ENCODE data around the gene DNAJC30. TPM values are rescaled to one million over a fixed set of nuclear protein-coding genes. Genes with fewer than 3 reads are reported as not detected.
A peak's percentile ranks its signal among the peaks of the same experiment; 100 is the strongest.
"Not testable (repeated sequence)": the region's sequence is repeated elsewhere in the genome, so short reads cannot be mapped to it uniquely, and the experiment has no call there.

DNAJC30 gene
- total RNA-seq: 7.3 TPM

DNA sequence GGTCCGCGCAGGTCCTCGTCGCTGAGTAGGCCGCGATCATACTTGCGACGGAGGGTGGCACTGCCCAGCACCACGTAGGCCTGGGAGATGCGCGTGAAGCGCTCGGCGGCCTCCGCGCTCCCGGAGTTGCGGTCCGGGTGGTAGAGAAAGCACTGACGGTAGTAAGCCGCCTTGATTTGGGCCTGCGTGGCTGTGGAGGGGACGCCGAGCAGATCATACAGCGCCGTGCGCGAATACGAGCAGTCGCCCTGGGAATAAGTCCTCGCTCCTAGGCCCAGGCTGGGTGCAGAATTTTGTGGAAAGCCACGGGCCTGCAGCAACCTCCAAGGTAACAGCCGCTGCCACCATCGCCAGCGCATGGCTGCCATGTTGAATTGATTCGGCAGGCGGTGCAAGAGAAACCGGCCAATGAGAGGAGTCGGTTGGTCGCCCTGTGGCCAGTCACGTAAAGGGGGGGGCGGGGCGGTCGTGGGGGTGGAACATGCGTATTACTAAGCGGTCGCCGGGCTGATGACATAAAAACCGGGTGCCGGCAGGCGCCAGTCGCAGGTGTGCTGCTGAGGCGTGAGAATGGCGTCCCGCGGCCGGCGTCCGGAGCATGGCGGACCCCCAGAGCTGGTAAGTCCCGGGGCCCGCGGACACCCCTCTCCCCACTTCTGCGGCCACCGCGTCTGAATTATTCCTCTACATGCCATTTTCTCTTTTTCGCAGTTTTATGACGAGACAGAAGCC is at the start of gene DNAJC30, which contains the start of gene BUD23:
TSS of gene DNAJC30 (minus strand) at position 398 of the 732 bp plus-strand sequence. CDS start at position 368, 30 bp downstream.
TSS of gene BUD23 (plus strand) at position 542 of the 732 bp plus-strand sequence. CDS start at position 571, 29 bp downstream.
- ATAC-seq: peak; percentile 98

DNA sequence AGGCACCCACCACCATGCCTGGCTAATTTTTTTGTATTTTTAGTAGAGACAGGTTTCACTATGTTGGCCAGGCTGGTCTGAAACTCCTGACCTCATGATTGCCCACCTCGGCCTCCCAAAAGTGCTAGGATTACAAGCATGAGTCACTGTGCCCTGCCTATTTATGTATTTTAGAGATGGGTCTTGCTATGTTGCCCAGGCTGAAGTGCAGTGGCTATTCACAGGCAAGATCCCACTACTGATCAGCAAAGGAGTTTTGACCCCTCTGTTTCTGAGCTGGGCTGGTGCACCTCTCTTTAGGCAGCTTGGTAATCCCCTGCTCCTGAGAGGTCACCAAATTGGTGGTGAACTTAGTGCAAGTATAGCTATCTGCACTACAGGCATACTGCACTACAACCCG is 49.1 kb upstream of the DNAJC30 start:
- no peak for ATAC-seq

DNA sequence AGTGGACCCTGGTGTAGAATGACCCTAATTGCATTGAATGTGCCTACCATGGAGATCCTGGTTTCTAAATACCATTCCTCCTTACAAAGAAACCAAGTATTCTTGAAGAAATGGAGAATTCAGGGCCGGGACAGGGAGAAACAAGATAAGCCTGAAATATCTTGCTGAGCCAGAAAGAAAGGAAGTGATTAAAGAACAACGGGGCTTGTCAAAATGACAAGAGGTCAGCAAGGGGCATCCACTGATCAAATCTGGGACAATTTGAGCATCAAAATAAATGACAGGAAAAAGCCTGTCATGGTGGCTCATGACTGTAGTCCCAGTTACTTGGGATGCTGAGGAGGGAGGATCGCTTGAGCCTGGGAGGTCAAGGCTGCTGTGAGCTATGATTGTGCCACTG is 47.2 kb upstream of the DNAJC30 start:
- ATAC-seq: no peak

DNA sequence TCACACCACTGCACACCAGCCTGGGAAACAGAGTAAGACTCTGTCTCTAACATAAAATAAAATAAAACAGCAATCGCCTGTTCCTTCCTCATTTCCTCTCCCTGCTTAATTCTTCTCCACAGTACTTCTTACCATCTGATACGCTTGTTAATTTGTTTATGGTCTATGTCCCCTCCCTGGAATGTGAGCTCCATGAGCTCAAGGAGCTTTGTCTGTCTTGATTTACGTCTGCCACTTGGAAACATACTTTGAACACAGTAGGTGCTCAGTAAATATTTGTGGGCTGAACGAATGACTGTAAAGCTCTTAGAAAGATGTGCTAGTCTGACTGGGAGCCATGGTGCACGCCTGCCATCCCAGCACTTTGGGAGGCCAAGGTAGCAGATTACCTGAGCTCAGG is 45.3 kb upstream of the DNAJC30 start:
- ATAC-seq: no peak

DNA sequence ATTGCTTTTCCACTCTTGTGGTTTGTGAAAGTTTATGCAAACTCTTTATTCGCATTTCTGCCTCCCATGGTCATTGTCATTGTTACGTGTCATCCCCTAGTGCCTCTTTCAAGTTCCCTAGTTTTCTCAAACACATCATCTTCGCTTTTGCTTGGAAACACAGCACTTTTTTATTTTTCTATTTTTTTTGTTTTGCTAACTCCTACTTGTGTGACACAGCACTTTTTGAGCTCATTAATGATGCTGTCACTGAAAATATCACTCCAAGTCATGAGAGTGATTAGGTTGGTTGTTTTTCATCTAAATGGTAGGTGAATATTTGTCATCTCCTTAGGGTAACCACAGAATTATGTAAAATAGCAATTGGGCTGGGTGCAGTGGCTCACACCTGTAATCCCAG is 44.7 kb upstream of the DNAJC30 start:
- no peak for ATAC-seq

DNA sequence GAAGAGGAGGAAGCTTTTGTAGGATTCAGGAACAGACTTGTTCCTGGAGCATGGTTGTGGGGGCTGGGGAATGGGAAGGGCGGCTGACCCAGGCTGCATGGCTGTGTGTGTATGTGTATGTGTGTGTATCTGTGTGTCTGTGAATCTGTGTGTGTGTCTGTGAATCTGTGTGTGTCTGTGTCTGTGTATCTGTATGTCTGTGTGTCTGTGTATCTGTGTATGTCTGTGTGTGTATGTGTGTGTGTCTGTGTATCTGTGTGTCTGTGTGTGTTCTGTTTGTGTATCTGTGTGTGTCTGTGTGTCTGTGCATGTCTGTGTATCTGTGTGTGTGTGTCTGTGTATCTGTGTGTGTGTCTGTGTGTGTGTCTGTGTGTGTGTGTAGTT is 42.8 kb upstream of the DNAJC30 start:
- ATAC-seq: no peak

DNA sequence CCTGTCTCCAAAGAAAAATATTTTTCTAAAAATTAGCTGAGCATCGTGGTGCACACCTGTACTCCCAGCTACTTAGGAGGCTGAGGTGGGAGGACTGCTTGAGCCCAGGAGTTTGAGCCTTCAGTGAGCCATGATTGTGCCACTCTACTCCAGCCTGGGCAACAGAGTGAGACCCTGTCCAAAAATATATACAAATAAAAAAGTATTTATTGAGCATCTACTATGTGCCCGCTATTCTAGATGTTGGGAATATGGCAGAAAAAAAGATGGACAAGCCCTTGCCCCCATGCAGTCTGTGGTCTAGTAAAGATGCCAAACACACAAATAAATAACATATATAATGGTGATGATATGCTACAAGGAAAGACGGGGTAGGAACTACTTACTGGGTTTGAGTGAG is 40.6 kb upstream of the DNAJC30 start:
- no peak for ATAC-seq

DNA sequence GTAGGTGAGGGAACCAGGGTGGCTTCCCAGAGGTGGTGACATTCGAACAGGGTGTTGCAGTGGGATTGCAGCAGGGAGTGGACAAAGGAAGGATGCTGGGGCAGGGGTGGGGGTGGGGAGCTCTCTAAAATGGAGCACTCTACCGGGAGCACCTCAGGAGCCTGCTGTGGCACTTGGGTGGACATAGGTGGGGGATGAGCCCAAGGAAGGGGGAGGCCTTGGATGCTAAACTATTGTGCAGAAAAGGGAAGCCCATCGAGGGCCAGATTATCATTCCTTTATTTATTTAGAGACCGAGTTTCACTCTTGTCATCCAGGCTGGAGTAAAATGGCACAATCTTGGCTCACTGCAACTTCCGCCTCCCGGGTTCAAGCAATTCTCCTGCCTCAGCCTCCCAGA is 39.5 kb upstream of the DNAJC30 start:
- ATAC-seq: no peak

DNA sequence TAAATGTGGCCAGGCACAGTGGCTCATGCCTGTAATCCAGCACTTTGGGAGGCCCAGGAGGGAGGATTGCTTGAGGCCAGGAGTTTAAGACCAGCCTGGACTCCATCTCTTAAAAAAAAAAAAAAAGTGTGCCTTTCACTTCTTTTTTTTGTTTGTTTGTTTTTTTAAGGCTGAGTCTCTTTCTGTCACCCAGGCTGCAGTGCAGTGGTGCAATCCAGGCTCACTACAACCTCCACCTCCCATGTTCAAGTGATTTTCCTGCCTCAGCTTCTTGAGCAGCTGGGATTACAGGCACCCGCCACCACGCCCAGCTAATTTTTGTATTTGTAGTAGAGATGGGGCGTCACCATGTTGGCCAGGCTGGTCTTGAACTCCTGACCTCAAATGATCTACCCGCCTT is 38.9 kb upstream of the DNAJC30 start:
- not testable (repeated sequence) for ATAC-seq

DNA sequence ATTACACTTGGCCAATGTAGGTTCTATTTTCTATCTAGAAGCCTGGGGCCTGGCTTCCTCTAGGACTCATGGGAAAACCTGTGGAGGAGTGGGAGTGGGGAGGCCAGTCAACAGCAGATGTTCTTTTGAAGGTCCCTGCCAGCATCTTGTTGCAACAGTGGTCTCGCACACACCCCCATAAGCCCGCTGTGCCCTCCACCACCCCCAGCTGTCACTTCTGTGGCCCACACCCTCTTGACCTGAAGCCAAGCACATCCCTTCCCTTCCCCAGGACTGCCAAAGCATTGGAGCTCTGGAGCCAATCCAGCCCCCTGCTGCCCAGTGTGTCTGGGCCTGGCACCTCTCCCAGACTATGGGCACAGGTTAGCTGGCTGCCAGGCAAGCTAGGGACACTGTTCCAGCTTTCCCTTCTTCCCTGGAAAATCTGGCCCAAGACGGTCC is 38.1 kb upstream of the DNAJC30 start:
- no peak for ATAC-seq

DNA sequence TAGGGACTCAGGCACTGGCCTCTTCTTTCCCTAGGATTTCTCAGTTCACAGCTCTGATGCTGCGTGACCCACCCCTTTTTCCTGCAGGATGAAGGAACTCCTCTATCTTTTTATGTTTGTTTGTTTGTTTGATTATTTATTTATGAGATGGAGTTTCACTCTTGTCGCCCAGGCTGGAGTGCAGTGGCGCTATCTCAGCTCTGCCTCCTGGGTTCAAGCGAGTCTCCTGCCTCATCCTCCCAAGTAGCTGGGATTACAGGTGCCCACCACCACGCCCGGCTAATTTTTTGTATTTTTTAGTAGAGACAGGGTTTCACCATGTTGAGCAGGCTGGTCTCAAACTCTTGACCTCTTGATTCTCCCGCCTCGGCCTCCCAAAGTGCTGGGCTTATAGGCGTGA is 37.2 kb upstream of the DNAJC30 start:
- not testable (repeated sequence) for ATAC-seq

DNA sequence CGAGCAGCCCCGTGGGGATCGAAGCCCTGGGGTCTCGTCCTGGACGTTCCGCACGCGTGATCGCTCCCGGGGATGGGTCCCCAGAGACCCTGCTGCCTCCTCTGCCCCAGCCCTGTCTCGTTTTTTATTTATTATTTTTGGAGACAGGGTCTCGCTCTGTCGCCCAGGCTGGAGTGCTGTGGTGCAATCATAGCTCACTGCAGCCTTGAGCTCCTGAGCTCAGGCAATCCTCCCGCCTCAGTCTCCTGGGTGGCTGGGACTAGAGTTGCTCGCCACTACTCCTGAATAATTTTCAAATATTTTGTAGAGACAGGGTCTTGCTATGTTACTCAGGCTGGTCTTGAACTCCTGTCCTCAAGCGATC is 36.5 kb upstream of the DNAJC30 start:
- ATAC-seq: no peak

DNA sequence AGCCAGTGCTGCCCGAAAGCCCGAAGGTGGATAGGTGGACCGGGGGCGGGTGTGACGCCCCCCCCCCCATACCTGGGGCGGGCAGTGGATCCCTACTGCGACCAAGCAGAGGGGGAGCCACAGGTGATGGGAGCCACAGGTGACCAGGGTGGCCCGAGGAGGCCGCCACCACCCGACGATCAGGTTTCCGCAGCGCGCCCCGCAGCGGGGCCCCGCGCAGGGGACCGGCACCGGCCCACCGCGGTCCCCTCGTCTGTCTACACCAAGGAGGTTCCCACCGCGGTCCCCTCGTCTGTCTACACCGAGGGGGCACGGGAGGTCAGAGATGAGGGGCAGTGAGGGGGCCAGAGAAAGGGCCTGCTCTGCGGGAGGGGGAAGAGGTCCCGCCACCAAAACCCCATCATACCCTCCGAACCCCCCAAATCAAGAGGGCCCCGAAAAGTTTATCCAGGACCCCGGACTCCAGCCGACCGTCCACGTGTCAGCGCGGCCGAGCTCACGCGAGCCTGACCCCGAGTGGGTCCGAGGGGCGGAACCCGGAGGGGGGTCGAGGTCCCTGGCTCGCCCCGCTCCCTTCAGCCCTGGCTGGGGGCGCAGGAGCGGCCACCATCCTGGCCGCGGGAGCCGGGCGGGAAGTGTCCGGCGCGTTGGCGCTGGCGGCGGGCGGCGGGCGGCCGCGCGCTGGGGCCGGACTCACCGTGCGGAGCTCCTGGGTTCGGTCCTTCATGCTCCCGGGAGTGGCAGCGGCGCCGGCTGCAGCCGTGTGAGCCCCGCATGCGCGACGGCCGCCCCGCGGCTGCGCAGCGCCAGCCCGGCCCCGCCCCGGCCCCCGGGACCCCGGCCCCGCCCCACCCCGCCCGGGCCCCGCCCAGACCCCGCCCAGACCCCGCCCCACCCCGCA is 35.9 kb upstream of the DNAJC30 start, which contains the start of gene STX1A:
TSS of gene STX1A (minus strand) at position 765 of the 901 bp plus-strand sequence. CDS start at position 727, 38 bp downstream.
- ATAC-seq: peak; percentile 68

DNA sequence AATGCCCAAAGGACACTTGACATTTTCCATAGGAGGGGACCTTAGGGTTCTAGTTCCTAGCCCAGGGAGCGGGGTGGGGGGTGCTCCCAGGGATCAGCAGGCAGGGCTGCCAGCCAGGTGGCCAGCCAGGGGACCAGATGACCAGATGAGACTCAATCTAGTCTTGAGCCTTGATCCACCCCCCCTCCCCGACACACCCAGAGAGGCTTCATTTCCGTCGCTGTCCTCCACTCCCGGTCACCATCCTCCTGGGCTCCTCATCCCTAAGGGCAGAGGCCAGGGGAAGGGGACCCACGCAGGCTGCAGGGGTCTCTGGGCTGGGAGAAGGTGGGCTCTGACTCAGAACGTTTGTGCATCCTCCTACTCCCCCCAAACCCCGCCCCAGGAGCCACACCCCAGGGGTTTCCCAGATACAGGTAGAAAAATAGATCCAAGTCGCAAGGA is 35.2 kb upstream of the DNAJC30 start:
- no peak for ATAC-seq

DNA sequence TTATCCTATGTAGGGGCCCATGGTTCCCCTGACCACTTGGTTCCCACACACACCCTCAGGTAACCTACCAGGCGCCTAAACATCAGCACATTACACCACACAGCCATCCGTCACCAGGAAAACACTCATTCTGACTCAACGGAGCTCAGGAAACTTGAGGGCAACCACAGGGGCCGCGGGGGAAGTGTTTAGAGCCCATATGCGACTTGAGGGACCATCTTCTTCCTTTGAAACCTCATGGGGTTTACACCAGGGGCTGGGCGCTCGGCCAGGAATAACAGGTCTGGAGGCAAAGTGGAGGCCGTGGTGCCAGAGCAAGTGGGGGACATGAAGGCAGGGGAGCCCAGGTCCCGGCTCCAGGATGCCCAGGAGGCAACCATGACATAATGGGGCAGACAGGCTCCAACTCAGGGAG is 34.7 kb upstream of the DNAJC30 start:
- peak; percentile 17 for ATAC-seq

DNA sequence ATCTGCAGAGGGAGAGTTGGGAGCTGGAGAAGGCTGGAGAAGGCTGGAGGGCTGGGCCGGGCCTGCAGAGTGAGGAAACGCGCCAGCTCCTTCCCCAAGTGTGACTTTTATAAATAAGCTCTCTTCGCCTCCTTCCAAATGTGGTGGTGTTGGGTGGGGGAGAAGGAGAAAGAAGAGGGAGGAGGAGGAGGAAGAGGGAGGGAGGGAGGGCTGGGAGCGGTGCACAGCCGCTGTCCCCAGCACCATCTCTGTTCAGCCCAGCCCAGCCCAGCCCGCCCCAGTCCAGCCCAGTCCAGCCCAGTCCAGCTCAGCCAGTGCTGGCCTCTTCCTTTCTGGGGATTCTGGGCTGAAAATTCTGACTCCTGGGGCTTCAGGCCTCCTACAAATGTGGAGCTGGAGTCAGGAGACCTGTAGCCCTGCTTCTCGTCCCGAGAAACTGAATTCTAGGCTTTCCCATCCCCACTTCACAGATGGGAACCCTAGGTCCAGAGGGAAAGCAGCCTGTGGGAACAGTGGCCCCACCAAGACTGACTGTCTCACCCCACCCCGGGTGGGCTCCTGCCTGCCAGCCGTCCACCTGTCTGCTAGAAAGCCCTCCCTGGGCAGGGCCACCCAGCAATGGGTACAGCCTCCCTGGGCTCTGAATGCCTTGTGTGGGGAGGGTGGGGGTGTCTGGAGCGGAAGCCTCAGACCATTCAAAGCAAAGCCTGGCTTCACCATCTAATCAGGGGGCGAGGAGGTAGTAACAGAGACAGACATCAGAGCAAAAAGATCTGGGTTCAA is 34.0 kb upstream of the DNAJC30 start:
- no peak for ATAC-seq

DNA sequence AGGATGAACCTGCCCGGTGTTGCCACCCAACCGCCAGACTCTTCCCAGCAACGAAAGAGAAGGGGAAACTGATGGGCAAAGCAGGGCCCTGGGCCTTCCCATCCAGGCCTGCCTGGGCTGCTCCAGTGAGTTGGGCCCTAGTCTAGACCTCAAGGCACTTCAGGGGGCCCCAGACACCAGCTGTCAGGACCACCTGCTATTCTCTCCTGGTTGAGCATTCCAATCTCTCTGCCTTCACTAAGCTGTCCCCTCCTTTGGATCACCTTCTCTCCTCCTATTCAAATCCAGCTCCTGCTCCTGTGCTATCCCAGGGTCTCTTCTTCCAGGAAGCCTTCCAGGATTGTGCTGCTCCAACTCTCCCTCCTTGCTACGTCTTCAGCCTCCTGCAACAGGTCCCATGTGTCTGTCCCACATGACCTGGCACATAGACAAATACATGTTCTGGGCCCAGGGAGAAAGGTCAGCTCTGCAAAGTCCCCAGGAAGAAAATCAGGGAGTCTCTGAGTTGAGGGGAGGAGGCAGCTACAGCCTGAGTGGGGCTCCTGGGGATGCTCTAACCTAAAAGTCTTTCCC is 33.2 kb upstream of the DNAJC30 start:
- ATAC-seq: no peak

DNA sequence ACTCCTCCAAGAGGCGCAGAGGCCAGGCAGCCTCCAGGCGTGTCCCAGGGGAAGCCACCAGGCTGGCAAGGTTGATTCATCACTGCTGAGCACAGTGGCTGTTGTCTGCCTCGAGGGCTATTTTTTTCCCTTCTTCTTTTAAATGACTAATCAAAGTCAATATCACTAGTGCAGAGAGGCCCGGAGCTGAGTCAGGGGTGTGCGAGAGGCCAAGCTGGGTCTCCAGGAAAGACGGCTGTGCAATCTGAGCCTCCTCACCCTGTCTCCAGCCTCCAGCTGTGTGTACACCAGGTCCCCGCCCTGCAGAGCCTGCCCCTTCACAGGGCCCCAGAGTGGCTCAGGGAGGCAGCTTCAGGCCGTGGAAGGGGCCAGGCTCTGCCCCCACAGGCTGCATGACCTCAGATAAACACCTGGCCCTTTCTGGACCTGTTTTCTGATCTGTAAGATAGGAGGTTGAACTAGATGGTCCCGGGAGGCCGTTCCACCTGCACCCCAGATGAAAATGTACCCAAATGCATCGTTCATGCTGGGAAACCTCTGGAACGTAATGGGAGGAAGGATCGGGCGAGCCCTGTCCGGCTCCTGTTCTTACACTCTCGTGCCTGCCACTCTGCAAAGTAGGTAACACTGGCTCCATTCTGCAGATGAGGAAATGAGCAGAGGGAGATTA is 32.5 kb upstream of the DNAJC30 start:
- ATAC-seq: peak; percentile 82

DNA sequence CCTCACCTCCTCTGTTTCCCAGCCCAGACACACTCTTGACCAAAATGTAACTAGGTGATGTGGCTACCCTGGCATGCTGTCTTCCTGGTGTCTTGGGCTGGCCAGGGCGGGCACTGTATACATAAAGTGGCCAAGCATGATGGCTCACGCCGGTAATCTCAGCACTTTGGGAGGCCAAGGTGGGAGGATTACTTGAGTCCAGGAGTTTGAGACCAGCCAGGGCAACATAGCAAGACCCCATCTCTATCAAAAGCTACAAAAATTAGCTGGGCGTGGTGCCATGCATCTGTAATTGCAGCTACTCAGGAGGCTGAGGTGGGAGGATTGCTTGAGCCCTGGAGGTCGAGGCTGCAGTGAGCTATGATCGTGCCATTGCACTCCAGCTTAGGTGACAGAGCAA is 30.1 kb upstream of the DNAJC30 start:
- ATAC-seq: not testable (repeated sequence)

DNA sequence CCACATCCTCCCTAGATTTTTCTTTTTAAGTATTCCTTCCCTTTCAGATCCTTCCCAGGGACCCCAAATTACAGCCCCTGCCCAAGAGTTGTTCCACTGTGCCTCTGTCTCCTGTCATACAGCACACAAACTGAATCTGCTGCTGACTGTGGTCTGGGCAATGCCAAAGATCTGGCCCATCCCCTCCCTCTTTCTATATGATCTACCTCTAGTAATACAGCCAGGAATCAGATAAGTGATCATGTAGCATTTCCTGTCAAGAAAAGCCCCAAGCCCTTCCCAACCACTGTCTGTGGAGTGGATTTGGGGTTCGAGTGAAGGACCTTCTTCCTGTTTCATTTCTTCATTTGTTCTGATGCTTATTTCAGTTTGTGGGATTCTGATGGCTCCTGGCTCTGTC is 29.5 kb upstream of the DNAJC30 start:
- no peak for ATAC-seq

DNA sequence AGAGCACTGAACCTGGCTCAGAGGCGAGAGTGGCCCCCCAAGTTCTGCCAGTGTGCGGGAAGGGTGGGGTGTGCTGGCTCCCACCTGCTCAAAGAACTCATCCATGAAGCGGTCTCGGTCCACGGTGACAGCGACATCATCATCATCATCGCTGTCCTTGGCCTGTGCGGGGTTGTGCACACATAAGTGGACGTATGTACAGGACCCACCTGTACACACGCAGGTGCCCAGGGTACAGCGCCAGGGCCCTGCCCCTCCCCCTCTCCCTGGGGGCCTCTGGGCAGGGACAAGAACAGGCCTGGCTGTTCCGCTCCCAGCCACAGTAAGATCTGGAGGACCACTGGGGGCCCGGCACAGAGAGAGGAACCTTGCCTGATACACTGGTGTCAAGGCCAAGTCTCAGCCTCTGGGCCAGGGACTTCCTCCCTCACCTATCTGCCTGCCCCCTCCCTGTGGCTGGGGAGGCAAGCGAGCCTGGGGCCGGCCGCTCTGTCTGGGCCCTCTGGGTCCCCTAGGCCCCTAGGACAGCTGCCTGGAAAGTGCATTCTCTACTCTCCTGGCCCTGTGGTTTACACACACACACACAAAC is 25.8 kb upstream of the DNAJC30 start:
- no peak for ATAC-seq

Measured in esophagus mucosa (tissue), 1 donor.